HCT116 (cell line): ENCODE results near the gene ZFX. TPM values are rescaled to one million over a fixed set of nuclear protein-coding genes. Genes with fewer than 3 reads are reported as not detected.

ENCODE experiments used
- ATAC-seq: fragments of 200-7000 bp; cut with Tn5 transposase; 2 replicates; pipeline ENCODE4 v1.9.1; 2020; ENCODE audit warnings: mild to moderate bottlenecking, moderate library complexity
- BruUV-seq: library from RNA; stranded (reverse); fragments of 400-500 nt; replicated peaks from 2 replicates; lab custom pipeline; 2021; lab: Mats Ljungman, UMichigan
- CTCF ChIA-PET: fragments of 300-600 bp; sonication (Branson Sonifier 250); formaldehyde crosslinking; loops from one replicate; lab custom pipeline; 2021; ENCODE audit warnings: antibody characterized with exemption; lab: Charles Lee
- POLR2A ChIA-PET: fragments of 300-600, 350-600 bp; sonication (Branson Sonifier 250); formaldehyde crosslinking; loops from one replicate; lab custom pipeline; 2021; ENCODE audit warnings: antibody characterized with exemption; lab: Charles Lee
- RAD21 ChIA-PET, 2 experiments: fragments of 300-600 bp; sonication (Branson Sonifier 250); formaldehyde crosslinking; loops; one replicate each; lab custom pipeline; 2023; ENCODE audit warnings: low total read pairs in 2 of 2; ENCODE audit not compliant: uncharacterized antibody in 2 of 2, unreplicated experiment in 2 of 2, low non-redundant PET in 1 of 2; lab: Charles Lee
- DNase-seq: peaks from one replicate; pipeline ENCODE4 v3.0.0-alpha.2; 2010; ENCODE audit warnings: low read depth, low spot score
- H2AFZ ChIP-seq: fragments of 200-600 bp; shearing (Covaris generic), sonication (generic); 2 replicates; pipeline ENCODE4 v1.6.1; 2017; ENCODE audit warnings: low read depth, mixed run types, mixed read lengths, antibody characterized with exemption, low read length; ENCODE audit not compliant: poor library complexity, severe bottlenecking
- H3K27ac ChIP-seq: 2 replicates; pipeline ENCODE4 v1.5.1; 2012; ENCODE audit warnings: low read depth, low read length
- H3K27me3 ChIP-seq: fragments of 200-600 bp; sonication (generic); 2 replicates; pipeline ENCODE4 v1.6.1; 2016; ENCODE audit warnings: mixed run types, low read length, mixed read lengths; ENCODE audit not compliant: insufficient read depth
- H3K36me3 ChIP-seq, 2 experiments: fragments of 200-500 bp in 1 of 2; fragments of 200-600 bp in 1 of 2; sonication (Bioruptor generic) in 1 of 2; sonication (generic) in 1 of 2; 2 replicates each; pipeline versions ENCODE4 v1.5.1 to v1.6.1; 2014 to 2016; ENCODE audit warnings: low read length in 2 of 2, inconsistent platforms in 1 of 2, mixed read lengths in 1 of 2, mixed run types in 1 of 2; ENCODE audit not compliant: insufficient read depth in 2 of 2, control insufficient read depth in 1 of 2
- H3K4me1 ChIP-seq, 2 experiments: fragments of 200-600 bp in 1 of 2; sonication (generic) in 1 of 2; 2 replicates each; pipeline versions ENCODE4 v1.5.1 to v1.6.1; 2012 to 2017; ENCODE audit warnings: low read length in 2 of 2, inconsistent platforms in 1 of 2, mild to moderate bottlenecking in 1 of 2, mixed read lengths in 1 of 2, mixed run types in 1 of 2, moderate library complexity in 1 of 2; ENCODE audit not compliant: insufficient read depth in 2 of 2, control insufficient read depth in 1 of 2
- H3K4me2 ChIP-seq: fragments of 200-600 bp; sonication (generic); 2 replicates; pipeline ENCODE4 v1.6.1; 2017; ENCODE audit warnings: mixed run types, low read length, mixed read lengths
- H3K4me3 ChIP-seq, 2 experiments: fragments of 200-600 bp in 1 of 2; sonication (generic) in 1 of 2; replicated peaks in 1 of 2; 2 replicates each; pipeline ENCODE4 v1.5.1; 2011 to 2016; ENCODE audit warnings: low read length in 2 of 2, control low read depth in 1 of 2, low read depth in 1 of 2, mild to moderate bottlenecking in 1 of 2, mixed read lengths in 1 of 2, mixed run types in 1 of 2
- H3K79me2 ChIP-seq: fragments of 200-600 bp; sonication (generic); 2 replicates; pipeline ENCODE4 v1.6.1; 2017; ENCODE audit warnings: mild to moderate bottlenecking, mixed run types, low read length, moderate library complexity, mixed read lengths; ENCODE audit not compliant: insufficient read depth
- H3K9ac ChIP-seq: fragments of 200-600 bp; sonication (generic); 2 replicates; pipeline ENCODE4 v1.6.1; 2016; ENCODE audit warnings: low read length, mixed read lengths
- H3K9me2 ChIP-seq: fragments of 200-600 bp; sonication (generic), shearing (Covaris generic); 2 replicates; pipeline ENCODE4 v1.6.1; 2017; ENCODE audit warnings: mixed run types, mild to moderate bottlenecking, moderate library complexity; ENCODE audit not compliant: insufficient read depth
- H3K9me3 ChIP-seq, 2 experiments: fragments of 200-500 bp in 1 of 2; fragments of 200-600 bp in 1 of 2; sonication (Bioruptor generic) in 1 of 2; sonication (generic) in 1 of 2; 2 replicates each; pipeline ENCODE4 v1.6.1; 2014 to 2017; ENCODE audit warnings: low read length in 2 of 2, mixed read lengths in 2 of 2, inconsistent platforms in 1 of 2, low read depth in 1 of 2, mild to moderate bottlenecking in 1 of 2, mixed run types in 1 of 2, moderate library complexity in 1 of 2; ENCODE audit not compliant: control insufficient read depth in 1 of 2, insufficient read depth in 1 of 2
- H4K20me1 ChIP-seq: fragments of 200-600 bp; sonication (generic), shearing (Covaris generic); 2 replicates; pipeline ENCODE4 v1.6.1; 2017; ENCODE audit warnings: mixed run types, mild to moderate bottlenecking, moderate library complexity; ENCODE audit not compliant: insufficient read depth
- EGR1 ChIP-seq: IDR thresholded peaks from 2 replicates; pipeline ENCODE4 v1.6.1; 2012; ENCODE audit warnings: low read depth
- ELF1 ChIP-seq: IDR thresholded peaks from 2 replicates; pipeline ENCODE4 v1.6.1; 2012; ENCODE audit warnings: low read depth, borderline replicate concordance
- EZH2phosphoT487 ChIP-seq: fragments of 200-600 bp; IDR thresholded peaks from 2 replicates; pipeline ENCODE4 v1.6.1; 2018; ENCODE audit warnings: antibody characterized with exemption, borderline replicate concordance
- intact Hi-C: fragments of 100-400 bp; cut with micrococcal nuclease; formaldehyde crosslinking; loops from 2 replicates; pipeline ENCODE4 v1.10.0; 2022
- total RNA-seq: library from RNA; stranded (reverse); gene quantifications from one replicate; pipeline ENCODE4 v1.2.1, GENCODE V29; 2021; ENCODE audit not compliant: unreplicated experiment
- TF ChIP-seq, protein P1 (sequence below), 3 experiments: fragments of 200-600 bp in 1 of 3; sonication (generic) in 1 of 3; IDR thresholded peaks in 2 of 3; conservative IDR thresholded peaks in 1 of 3; 2 replicates each; pipeline ENCODE4 v1.5.1; 2012 to 2017; ENCODE audit warnings: low read depth in 2 of 3, low read length in 2 of 3, antibody characterized with exemption in 1 of 3, borderline replicate concordance in 1 of 3, control low read depth in 1 of 3, mild to moderate bottlenecking in 1 of 3, mixed read lengths in 1 of 3, mixed run types in 1 of 3, moderate library complexity in 1 of 3; ENCODE audit not compliant: insufficient read depth in 1 of 3

The ZFX gene
- total RNA-seq, 1 experiment from 2014 or later, result 28.1 TPM

DNA sequence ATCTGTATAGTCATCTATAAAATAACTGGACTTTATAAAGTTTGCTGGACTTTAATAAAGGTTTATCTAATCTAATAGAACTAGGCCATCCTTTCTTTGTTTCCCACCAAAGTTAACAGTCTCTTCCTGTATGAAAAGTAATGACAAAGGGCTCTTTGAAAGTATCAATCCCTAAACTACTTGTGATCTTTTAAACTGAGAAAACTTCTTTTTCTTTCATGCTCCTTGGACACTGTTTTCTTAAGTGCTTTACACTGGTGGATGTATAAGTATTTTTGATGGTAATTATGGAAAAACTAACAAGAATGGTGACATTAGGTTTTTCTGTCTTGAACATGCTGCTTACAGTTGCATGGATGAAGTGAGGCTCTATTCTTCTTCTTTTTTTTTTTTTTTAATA lies 2.4 kb upstream of the ZFX start (continued):
- TF ChIP-seq EGR1, result no peak
- TF ChIP-seq, protein P1, sequence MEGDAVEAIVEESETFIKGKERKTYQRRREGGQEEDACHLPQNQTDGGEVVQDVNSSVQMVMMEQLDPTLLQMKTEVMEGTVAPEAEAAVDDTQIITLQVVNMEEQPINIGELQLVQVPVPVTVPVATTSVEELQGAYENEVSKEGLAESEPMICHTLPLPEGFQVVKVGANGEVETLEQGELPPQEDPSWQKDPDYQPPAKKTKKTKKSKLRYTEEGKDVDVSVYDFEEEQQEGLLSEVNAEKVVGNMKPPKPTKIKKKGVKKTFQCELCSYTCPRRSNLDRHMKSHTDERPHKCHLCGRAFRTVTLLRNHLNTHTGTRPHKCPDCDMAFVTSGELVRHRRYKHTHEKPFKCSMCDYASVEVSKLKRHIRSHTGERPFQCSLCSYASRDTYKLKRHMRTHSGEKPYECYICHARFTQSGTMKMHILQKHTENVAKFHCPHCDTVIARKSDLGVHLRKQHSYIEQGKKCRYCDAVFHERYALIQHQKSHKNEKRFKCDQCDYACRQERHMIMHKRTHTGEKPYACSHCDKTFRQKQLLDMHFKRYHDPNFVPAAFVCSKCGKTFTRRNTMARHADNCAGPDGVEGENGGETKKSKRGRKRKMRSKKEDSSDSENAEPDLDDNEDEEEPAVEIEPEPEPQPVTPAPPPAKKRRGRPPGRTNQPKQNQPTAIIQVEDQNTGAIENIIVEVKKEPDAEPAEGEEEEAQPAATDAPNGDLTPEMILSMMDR (IDR thresholded peaks at IDR 0.05 in 2 of 3, conservative IDR thresholded peaks at IDR 0.05 in 1 of 3; ENCODE audit: borderline replicate concordance in 1 of 3, insufficient read depth in 1 of 3, low read depth in 2 of 3, low read length in 2 of 3), result no peak

DNA sequence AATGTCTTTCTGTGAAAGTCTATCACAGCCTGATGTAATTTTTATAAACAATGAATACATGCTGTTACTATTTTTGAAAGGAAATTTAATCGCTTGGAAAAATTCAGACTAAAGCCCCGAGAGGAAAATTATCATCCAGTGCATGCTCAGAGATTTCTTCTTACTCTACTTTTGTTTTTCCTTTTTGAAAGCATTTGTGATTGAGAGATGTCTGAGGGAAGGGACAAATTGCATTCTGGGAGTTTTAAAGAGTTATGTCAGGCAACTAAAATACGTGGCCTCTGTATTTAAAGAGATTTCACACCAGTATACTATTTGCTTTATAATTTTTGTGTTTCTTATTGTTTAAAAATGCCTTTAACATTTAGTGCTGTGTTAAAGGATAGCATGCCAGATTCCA lies 1.4 kb upstream of the ZFX start:
- peaks cover 29 to 46% of the 10 kb centered on the region in 2 experiments for H3K4me1 ChIP-seq

More for the DNA sequence above, 1.4 kb upstream of the ZFX start:
- ATAC-seq (no peak), DNase-seq (no peak)
- CTCF ChIA-PET, result no interaction called here
- H3K27me3 ChIP-seq, result no peaks in the 10 kb centered on the region
- peaks cover 32% of the 10 kb centered on the region for H3K79me2 ChIP-seq
- no peaks in the 10 kb centered on the region for H3K9me2 ChIP-seq
- peak overlapping the region; percentile 74 for H3K9ac ChIP-seq
- POLR2A ChIA-PET, result no interaction called here
- H3K9me3 ChIP-seq, result no peaks in the 10 kb centered on the region
- BruUV-seq, result no TSS peak
- peak overlapping the region; percentile 76 for H3K4me2 ChIP-seq
- intact Hi-C loops, result loop anchor here (5.0 kb wide), 1 partner anchor 56 kb away; no protein-coding TSS in a partner anchor
- RAD21 ChIA-PET, result no interaction called here
- TF ChIP-seq ELF1 (no peak), EZH2phosphoT487 (no peak)
- peak overlapping the region in 1 of 2 experiments; percentile 76; a peak in 2 of 4 replicates for H3K4me3 ChIP-seq
- peak overlapping the region; percentile 45 for H2AFZ ChIP-seq
- H3K36me3 ChIP-seq, result peaks cover 0 to 2% of the 10 kb centered on the region in 2 experiments; a peak in 1 of 4 replicates
- no peaks in the 10 kb centered on the region for H4K20me1 ChIP-seq
- peak overlapping the region; percentile 98; the same call in 1 of the 2 replicates for H3K27ac ChIP-seq
